ENCODE results near the gene IDH2. TPM values are rescaled to one million over a fixed set of nuclear protein-coding genes. Genes with fewer than 3 reads are reported as not detected.
"Not testable (repeated sequence)": the region's sequence is repeated elsewhere in the genome, so short reads cannot be mapped to it uniquely, and the experiment has no call there.

IDH2 gene
- 100 to 1,000 TPM in 3 of 4 donors, 10 to 100 TPM in 1; 89.9 to 184 (median 119) TPM for total RNA-seq

GRCh38 chr15:90101969-90102890, at the start of gene IDH2:
Gene IDH2 (minus strand): TSS chr15:90102468. CDS start chr15:90102390, 78 bp downstream.
- no peaks in the 10 kb centered on the region for H3K9me3 ChIP-seq
- peak; percentile 68 to 89 (median 89) for DNase-seq
- peak within 1 kb of the TSS; percentile 89 to 98 (median 95) for H3K27ac ChIP-seq
- peaks cover 6 to 49% (median 10%) of the 10 kb centered on the region in 4 donors for H3K4me1 ChIP-seq
- H3K4me3 ChIP-seq: peak within 1 kb of the TSS; percentile 73 to 99 (median 88)
- peak in 3 of 6 experiments; percentile 1 to 6 (median 6) for TF ChIP-seq CTCF (IDR thresholded peaks at IDR 0.05)
- TF ChIP-seq POLR2A (IDR thresholded peaks at IDR 0.05): peak; percentile 78 to 95
- H3K36me3 ChIP-seq: no peaks in the 10 kb centered on the region
- no peaks in the 10 kb centered on the region for H3K27me3 ChIP-seq

GRCh38 chr15:90150551-90150950, 48.3 kb upstream of the IDH2 start:
- not testable (repeated sequence) for H3K4me3 ChIP-seq, H3K9me3 ChIP-seq, DNase-seq, H3K36me3 ChIP-seq, H3K27me3 ChIP-seq, H3K27ac ChIP-seq, H3K4me1 ChIP-seq

GRCh38 chr15:90149609-90150340, 47.5 kb upstream of the IDH2 start:
- DNase-seq: no peak
- Histone ChIP-seq H3K36me3 (no peaks in the 10 kb centered on the region), H3K27ac (peak overlapping the region in 1 of 4 donors; percentile 17), H3K27me3 (no peaks in the 10 kb centered on the region), H3K4me3 (no peak overlapping the region), H3K4me1 (no peaks in the 10 kb centered on the region), H3K9me3 (no peaks in the 10 kb centered on the region)
- TF ChIP-seq POLR2A (IDR thresholded peaks at IDR 0.05) (no peak), CTCF (IDR thresholded peaks at IDR 0.05) (no peak)

GRCh38 chr15:90146198-90146761, 44.0 kb upstream of the IDH2 start:
- H3K36me3 ChIP-seq, DNase-seq, H3K27ac ChIP-seq, H3K4me1 ChIP-seq, H3K9me3 ChIP-seq, H3K27me3 ChIP-seq, H3K4me3 ChIP-seq: not testable (repeated sequence)

- Histone ChIP-seq H3K27ac (no peak overlapping the region), H3K9me3 (no peaks in the 10 kb centered on the region), H3K27me3 (no peaks in the 10 kb centered on the region), H3K4me1 (peaks cover 0 to 7% (median 0%) of the 10 kb centered on the region in 4 donors), H3K4me3 (no peak overlapping the region), H3K36me3 (no peaks in the 10 kb centered on the region)
- no peak for DNase-seq
- no peak for TF ChIP-seq POLR2A (IDR thresholded peaks at IDR 0.05)
- TF ChIP-seq CTCF (IDR thresholded peaks at IDR 0.05): no peak
These were observed 43.5 kb upstream of the IDH2 start for GRCh38 chr15:90145761-90146160.

- no peaks in the 10 kb centered on the region for H3K9me3 ChIP-seq
- no peak for TF ChIP-seq CTCF (IDR thresholded peaks at IDR 0.05)
- no peak for TF ChIP-seq POLR2A (IDR thresholded peaks at IDR 0.05)
- H3K36me3 ChIP-seq: no peaks in the 10 kb centered on the region
- no peaks in the 10 kb centered on the region for H3K27me3 ChIP-seq
- H3K4me1 ChIP-seq: peaks cover 0 to 7% (median 0%) of the 10 kb centered on the region in 4 donors
- no peak for DNase-seq
- no peak overlapping the region for H3K27ac ChIP-seq
- no peak overlapping the region for H3K4me3 ChIP-seq
These were observed 43.0 kb upstream of the IDH2 start for GRCh38 chr15:90145259-90145658.
